ENCODE results near the gene TTC28.
"Not testable (repeated sequence)": the region's sequence is repeated elsewhere in the genome, so short reads cannot be mapped to it uniquely, and the experiment has no call there.

TTC28 gene

DNA sequence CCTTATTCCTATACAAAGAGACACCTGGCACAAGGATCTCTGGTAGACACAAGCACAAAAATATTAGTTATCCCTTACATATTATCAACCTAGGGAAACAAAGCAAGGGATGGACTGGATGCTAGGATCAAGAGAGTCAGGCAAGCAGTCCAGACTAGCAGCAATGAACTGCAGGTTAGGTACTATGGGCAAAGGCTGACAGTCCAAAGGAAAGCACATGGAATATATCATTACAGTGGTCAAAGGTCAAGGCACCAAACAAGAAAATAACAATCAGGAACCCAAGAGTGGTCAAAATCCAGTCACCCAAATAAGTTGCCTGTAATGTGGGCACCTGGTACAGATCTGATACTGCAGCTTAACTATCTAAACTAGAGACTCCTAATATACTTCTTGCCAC lies 77.7 kb downstream of the TTC28 start:
- no peak for DNase-seq (ENCODE audit: low spot score)

DNA sequence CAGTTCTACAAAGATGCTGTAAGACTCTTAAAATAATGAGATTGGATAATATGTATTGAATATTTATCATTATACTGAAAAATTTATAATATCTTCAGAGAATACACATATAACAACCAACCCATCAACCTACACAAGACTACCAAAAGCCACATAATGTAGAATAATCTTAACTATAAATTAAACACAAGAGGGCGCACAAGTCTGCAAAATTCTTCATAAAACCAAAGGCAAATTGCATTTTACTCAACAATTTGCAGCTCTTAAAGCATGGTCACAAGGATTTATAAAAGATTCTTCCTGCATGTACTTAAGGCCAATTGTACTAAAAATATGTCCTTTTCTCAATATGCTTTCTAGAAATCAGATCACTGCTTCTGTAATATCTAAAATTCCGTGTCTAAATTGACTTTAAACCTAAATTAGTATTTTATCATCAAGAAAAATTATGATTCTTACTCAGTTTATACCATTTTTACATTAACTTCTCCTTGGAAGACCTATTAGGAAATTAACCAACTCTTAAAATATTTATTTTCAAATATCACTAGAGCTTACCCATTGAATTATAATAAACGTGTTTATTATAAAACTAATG lies 79.0 kb downstream of the TTC28 start:
- peak; percentile 43 for DNase-seq (ENCODE audit: low spot score)

DNA sequence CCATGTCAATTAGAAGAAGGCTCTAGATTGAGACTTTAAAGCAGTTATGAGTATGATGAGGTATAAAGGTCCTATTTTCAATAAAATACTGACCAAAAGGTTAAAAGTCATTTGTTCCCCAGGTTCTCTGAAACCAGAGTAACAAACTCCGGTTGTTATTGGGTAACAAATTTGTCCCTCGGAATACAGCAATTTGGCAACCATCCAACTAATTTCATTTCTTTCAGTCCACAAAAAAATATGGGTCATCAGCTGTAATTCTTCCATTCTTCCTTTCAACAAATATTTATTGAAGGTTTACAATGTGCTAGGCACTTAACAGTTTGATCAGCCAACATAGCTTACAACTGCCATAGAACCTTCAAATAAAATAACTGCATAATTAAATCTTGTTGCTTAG lies 79.9 kb downstream of the TTC28 start:
- no peak for DNase-seq (ENCODE audit: low spot score)

DNA sequence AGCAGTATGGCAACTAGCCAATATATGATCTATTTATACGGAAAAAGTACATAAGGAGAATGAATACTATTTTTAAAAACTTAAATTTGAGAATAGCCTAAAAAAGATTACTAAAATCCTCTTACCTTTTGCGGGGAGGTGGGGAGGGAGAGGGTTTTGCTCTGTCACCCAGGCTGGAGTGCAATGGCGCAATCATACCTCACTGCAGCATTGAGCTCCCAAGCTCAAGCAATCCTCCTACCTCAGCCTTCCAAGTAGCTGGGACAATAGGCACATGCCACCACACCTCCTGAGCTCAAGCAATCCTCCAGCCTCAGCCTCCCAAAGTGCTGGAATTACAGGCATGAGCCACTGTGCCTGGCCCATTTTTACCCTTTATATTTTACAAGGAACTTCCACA lies 82.0 kb downstream of the TTC28 start:
- DNase-seq (ENCODE audit: low spot score): no peak

DNA sequence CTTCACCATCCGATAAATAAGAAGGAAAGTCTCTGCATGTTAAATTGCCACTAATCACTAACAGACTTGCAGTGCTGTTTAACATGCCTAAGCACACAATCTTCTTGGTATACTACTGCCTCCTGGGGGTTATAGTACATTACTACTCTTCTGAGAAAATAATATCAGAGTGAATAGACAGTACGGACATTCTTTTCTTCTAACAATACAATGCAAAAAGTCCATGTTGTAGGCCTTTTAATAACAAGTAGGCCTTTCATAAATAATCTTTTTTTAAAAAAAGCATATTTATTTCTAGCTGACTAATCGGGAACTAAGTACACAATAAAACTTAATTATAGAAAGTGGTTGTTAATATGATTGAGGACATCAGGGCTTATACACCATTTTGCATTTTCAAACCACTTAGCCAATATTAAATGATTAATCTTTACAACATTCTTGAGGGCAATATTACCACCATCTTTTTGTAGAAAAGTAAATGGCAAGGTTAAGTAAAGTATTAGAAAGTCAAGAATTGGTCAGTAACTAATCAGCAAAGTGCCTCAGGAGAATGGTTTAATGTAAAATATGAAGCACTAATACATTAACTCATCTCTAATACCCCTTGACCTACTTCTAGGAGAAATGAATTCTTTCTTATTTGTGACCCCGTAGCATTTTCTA lies 84.7 kb downstream of the TTC28 start:
- peak; percentile 78 for DNase-seq (ENCODE audit: low spot score)

DNA sequence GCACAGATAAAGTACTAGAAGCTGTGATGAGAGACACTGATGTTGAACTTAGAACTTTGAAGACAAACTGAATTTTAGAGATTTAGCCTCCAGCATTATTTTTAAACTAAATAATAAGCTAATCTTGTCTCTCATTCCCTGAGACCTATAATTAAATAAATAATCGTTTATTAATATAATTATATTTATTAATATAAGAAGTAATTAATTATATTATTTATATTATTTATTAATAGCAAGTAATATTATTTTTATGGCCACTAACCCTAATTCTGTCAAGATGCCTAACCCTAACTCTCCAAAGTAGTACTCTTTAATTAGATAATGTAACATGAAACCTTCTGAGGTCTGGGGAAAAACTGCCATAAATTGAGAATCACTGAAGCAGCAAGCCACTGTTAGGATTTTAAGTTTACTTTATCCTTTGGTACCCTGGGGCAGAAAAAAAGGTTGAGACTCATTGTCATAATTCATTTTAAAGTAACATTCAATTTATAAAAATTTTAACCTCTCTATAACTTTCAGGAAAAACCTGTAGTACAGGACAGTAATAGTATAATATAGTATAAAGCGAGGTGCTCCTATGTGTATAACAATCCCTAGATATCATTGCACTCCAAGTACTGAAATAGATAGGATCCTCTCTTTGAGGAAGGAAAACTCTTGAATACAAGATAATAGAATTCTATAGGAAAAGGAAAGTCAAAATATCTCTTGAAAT lies 85.4 kb downstream of the TTC28 start:
- DNase-seq (ENCODE audit: low spot score): no peak

DNA sequence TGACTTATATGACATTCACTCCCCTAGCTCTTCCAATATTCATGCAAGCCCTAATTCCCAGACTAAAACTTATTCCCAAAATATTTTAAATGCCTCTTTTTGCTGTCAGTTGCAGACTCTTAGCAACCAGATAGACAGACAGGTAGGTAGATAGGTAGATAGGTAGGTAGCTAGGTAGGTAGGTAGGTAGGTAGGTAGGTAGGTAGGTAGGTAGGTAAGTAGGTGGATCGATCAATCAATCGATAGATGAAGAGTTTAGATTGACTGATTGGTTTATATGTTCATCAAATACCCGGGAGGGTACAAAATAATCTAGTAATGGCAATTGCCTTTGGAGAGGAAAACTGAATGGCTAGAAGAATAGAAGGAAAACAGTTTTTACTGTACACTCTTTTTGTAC lies 86.3 kb downstream of the TTC28 start:
- DNase-seq (ENCODE audit: low spot score): no peak

DNA sequence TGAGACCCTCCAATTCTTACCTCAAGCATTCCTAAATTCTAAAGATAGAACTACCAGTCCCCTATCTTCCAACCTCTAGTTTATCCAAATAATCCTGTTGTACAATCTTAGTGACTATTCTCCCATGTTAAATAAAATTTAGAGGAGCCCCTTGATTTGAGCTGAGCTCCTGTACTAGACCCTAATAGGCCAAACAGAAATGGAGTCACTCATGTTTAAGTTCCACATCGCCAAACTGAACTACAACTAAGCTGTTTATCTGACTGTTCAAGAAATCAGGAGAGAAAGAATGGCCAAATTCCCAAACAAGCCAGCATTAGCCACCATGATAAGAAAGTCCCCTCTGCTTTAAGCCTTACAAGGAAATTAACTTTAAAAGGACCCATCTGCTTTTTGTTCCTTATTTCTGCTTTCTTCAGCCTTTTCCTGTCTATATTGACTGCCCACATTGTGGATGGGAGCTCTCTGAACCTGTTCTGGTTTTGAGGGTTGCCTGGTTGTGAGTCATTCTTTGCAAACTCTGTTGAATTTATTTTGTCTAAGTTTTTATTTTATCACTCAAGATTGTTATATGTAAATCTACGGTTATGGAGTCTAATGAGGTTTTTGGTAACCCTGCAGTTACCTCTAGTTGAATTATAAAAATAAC lies 90.4 kb downstream of the TTC28 start:
- DNase-seq (ENCODE audit: low spot score): no peak

DNA sequence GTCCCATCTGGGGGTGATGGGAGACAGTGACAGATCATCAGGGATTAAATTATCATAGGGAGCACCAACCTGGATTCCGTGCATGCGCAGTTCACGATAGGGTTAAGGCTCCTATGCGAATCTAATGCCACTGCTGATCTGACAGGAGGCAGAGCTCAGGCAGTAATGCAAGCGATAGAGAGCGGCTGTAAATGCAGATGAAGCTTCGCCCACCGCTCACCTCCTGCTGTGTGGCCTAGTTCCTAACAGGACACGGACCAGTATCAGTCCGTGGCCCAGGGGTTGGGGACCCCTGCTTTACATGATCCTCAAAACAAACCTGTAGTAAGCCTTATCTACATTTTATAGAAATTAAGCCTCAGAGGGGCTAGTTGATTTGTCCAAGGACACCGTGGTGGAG lies 94.3 kb downstream of the TTC28 start:
- DNase-seq (ENCODE audit: low spot score): no peak

DNA sequence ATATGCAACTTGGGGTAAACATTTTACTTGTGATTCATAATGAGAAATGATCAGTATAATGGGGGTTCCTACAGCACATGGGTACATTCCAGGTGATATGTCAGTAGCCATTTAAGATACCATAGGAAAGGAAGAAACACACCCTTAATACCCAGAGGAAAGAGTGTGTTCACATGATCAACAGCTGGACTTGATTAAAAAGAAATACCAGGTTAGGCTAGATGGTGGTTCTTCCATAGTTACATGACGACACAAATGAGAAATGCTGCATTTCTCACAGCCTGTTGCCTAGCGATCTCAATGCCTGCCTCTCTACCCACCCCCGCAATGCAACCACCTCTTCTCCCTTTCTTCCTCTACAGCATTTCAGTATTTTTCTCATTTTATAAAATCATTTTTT lies 96.8 kb downstream of the TTC28 start:
- peak; percentile 20 for DNase-seq (ENCODE audit: low spot score)

DNA sequence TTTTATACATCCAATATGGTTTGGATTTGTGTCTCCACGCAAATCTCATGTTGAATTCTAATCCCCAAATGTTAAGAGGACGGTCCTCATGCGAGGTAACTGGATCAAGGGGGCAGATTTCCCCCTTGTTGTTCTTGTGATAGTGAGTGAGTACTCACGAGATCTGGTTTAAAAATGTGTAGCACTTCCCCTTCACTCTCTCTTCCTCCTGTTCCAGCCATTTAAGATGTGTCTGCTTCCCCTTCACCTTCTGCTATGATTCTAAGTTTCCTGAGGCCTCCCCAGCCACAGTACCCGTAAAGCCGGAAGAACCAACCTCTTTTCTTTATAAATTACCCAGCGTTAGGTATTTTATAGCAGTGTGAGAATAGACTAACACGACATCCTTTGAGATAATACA lies 98.6 kb downstream of the TTC28 start:
- DNase-seq (ENCODE audit: low spot score): no peak

DNA sequence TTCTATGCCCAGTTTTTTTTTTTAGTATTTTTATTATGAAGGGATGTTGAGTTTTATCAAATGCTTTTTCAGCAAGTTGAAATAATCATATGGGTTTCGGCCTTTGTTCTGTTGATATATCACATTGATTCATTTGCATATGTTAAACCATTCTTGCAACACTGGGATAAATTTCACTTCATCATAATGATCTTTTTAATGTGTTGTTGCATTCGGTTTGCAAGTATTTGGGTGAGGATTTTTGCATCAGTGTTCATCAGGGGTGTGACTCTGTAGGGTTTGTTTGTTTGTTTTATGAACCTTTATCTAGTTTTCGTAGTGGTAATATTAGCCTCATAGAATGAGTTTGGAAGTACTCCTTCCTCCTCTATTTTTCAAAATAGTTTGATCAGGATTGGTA lies 103.5 kb downstream of the TTC28 start:
- no peak for DNase-seq (ENCODE audit: low spot score)

DNA sequence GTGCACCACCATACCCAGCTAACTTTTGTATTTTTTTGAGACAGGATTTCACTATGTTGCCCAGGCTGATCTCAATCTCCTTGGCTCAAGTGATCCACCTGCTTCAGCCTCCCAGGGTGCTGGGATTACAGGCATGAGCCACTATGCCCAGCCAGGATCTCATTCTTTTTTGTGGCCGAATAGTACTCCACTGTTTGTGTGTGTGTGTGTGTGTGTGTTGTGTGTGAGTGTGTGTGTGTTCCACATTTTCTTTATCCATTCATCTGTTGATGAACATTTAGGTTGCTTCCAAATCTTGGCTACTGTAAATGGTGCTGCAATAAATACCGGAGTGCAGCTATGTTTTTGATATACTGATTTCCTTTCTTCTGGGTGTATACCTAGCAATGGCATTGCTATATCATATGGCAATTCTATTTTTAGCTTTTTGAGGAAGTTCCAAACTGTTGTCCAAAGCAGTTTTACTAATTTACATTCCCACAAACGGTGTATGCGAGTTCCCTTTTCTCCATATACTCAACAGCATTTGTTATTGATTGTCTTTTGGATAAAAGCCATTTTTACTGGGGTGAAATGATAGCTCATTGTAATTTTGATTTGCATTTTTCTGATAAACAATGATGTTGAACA lies 105.4 kb downstream of the TTC28 start:
- no peak for DNase-seq (ENCODE audit: low spot score)

DNA sequence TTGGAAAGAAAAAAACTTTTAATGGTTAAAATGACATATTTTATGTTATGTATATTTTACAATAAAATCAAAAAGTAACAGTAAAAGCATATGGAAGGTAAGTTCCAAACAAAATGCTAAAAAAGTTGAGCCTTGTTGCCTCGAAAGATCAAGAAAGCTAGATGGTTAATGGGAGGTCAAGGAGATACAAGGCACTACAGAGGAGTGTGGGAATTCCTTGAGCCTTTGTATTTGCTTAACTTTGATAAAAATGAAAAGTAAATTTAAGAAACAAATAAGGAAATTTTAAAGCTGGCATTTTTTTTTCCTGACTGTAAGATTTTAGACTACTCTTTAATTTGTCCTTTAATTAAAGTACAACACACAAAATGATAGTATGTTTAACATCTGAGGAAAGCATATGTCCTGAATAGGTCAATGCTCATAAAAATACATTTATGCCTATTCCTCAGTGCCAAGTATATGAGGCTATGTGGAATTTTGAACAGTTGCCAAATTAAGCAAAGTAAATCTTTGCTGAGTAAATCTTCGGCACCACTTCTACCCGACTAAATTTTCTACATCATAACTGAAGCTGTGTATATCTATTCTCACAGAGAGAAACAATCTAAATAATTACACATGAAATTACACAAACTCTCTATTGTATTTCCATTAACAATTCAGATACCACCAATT lies 108.8 kb downstream of the TTC28 start:
- no peak for DNase-seq (ENCODE audit: low spot score)

DNA sequence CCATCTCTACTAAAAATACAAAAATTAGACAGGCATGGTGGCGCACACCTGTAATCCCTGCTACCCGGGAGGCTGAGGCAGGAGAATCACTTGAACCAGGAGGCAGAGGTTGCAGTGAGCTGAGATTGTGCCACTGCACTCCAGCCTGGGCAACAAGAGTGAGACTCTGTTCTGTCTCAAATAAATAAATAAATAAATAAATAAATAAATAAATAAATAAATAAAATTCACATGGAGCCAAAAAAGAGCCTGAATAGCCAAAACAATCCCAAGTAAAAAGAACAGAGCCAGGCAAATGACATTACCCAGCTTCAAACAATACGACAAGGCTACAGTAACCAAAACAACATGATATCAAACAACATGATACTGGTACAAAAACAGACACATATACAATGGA lies 110.7 kb downstream of the TTC28 start:
- not testable (repeated sequence) for DNase-seq (ENCODE audit: low spot score)

DNA sequence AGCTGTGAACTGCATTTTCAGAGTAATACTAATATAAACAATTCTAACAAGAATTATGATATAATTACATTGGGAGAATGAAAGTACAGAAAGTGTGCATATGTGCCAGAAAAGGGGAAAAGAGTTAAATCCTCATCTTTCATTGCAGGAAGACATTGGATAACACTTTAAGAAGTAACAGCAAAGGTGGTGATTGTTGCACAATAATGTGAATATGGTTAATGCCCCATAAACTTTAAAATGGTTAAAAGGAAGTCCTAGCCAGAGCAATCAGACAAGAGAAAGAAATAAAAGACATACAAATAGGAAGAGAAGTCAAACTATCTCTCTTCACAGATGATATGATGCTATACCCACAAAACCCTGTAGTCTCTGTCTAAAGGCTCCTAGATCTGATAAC lies 111.5 kb downstream of the TTC28 start:
- DNase-seq (ENCODE audit: low spot score): no peak

DNA sequence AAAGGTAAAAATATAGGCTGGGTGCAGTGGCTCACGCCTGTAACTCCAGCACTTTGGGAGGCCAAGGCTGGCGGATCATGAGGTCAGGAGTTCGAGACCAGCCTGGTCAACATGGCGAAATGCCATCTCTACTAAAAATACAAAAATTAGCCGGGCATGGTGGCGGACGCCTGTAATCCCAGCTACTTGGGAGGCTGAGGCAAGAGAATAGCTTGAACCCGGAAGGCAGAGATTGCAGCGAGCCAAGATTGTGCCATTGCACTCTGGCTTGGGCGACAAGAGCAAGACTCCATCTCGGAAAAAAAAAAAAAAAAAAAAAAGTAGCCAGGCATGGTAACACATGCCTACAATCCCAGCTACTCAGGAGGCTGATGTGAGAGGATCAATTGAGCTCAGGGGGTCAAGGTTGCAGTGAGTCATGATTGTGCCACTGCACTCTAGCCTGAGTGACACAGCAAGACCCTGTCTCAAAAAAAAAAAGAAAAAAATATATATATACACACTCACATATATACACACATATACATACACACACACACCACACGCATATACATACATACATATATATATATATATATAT lies 112.6 kb downstream of the TTC28 start:
- not testable (repeated sequence) for DNase-seq (ENCODE audit: low spot score)

DNA sequence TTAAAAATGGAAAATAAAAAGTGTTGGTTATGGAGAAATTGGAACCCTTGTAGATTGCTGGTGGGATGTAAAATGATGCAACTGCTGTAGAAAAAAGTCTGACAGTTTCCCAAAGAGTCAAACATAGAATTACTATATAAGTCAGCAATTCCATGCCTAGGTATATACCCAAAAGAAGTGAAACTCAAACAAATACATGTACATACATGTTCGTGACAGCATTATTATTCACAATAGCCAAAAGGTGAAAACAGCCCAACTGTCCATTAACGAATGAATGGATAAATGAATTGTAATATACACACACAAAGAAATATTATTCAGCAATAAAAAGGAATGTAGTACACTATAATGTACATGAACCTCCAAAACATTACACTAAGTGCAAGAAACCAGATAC lies 116.0 kb downstream of the TTC28 start:
- DNase-seq (ENCODE audit: low spot score): no peak

DNA sequence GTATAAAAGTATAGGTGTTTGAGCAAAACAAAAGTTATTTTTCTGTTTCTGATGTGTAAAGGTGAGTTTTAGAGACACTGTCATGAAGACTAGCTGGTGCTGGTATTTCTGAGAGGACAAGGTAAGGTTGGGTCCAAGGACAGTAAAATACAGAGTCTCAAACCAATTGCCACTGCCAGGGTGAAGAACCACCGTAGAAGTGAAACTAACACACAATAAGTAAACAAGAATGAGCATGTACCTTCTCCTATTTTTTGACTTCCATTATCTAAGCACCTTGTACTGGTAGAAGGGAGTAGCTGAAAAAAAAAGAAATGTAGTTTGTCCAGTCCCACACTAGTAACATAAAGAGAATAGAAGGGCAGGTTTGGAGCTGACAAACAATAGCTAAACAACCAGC lies 117.3 kb downstream of the TTC28 start:
- no peak for DNase-seq (ENCODE audit: low spot score)

DNA sequence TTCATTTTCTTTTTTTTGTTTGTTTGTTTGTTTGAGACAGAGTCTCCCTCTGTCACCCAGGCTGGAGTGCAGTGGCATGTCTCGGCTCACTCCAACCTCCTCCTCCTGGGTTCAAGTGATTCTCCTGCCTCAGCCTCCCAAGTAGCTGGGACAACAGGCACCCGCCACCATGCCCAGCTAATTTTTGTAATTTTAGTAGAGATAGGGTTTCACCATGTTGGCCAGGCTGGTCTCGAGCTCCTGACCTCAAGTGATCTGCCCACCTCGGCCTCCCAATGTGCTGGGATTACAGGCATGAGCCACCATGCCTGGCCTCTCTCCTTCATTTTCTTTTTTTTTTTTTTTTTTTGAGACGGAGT lies 118.9 kb downstream of the TTC28 start:
- DNase-seq (ENCODE audit: low spot score): not testable (repeated sequence)

DNA sequence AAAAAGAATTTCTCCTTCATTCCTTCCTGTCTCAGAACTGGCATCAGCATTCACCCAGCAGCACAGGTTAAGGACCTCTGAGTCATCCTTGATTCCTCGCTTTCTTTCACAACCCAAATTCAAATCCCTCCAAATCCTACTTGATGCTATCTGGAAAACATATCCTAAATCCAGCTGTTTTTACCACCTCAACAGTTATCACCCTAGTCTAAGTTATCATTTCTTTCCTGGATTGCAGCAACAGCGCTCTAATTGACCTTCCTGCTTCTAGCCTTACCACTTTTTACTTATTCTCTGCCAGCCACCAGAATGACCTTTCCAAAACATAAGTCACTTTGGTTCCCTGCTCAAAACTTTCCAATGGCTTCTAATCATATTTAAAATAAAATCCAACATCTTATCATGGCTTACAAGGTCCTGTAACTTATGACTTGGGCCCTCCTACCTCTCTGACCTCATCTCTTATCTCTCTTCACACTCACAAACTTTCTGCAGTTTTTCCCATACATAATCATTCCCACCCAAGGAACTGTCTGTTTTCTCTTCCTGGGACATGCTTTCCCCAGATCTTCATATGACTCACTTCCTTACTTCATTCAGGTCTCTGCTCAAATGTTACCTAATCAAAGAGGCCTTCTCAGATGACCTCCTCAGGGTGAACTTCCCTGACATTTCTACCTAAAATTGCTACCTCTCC lies 119.4 kb downstream of the TTC28 start:
- no peak for DNase-seq (ENCODE audit: low spot score)
